ENCODE measurements around the gene PARD6A. TPM values are rescaled to one million over a fixed set of nuclear protein-coding genes. Genes with fewer than 3 reads are reported as not detected.

The PARD6A gene
- 1 to 10 TPM; 1.1 to 2.3 (median 2.1) TPM for total RNA-seq

- Histone ChIP-seq H3K27ac (peak within 1 kb of the TSS; percentile 84 to 97 (median 96)), H3K36me3 (peaks cover 6 to 46% (median 7%) of the 10 kb centered on the region in 3 donors), H3K9me3 (no peaks in the 10 kb centered on the region), H3K27me3 (peaks cover 0 to 1% (median 0%) of the 10 kb centered on the region in 4 donors), H3K4me3 (peak within 1 kb of the TSS; percentile 53 to 82 (median 78)), H3K4me1 (peaks cover 17 to 35% (median 23%) of the 10 kb centered on the region in 3 donors)
- TF ChIP-seq, protein P1, sequence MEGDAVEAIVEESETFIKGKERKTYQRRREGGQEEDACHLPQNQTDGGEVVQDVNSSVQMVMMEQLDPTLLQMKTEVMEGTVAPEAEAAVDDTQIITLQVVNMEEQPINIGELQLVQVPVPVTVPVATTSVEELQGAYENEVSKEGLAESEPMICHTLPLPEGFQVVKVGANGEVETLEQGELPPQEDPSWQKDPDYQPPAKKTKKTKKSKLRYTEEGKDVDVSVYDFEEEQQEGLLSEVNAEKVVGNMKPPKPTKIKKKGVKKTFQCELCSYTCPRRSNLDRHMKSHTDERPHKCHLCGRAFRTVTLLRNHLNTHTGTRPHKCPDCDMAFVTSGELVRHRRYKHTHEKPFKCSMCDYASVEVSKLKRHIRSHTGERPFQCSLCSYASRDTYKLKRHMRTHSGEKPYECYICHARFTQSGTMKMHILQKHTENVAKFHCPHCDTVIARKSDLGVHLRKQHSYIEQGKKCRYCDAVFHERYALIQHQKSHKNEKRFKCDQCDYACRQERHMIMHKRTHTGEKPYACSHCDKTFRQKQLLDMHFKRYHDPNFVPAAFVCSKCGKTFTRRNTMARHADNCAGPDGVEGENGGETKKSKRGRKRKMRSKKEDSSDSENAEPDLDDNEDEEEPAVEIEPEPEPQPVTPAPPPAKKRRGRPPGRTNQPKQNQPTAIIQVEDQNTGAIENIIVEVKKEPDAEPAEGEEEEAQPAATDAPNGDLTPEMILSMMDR (IDR thresholded peaks at IDR 0.05), result peak in 3 of 6 experiments; percentile 10 to 42 (median 25)
- peak in 1 of 4 donors; percentile 0 for TF ChIP-seq POLR2A (IDR thresholded peaks at IDR 0.05)
- intact Hi-C loops (cut with DNase I), result loop anchor here (10.0 kb wide), 1 partner anchor 96 kb away; the partner anchor contains the start of gene CTCF
- no CpG with 5 or more reads among the region's 48 CpGs for WGBS, 2 donors
- peak; percentile 63 for DNase-seq
Observed at GRCh38 chr16:67660564-67661028, at the start of gene PARD6A. TSS of gene PARD6A (plus strand) at chr16:67660960. CDS start at chr16:67661039, 79 bp downstream.

DNA sequence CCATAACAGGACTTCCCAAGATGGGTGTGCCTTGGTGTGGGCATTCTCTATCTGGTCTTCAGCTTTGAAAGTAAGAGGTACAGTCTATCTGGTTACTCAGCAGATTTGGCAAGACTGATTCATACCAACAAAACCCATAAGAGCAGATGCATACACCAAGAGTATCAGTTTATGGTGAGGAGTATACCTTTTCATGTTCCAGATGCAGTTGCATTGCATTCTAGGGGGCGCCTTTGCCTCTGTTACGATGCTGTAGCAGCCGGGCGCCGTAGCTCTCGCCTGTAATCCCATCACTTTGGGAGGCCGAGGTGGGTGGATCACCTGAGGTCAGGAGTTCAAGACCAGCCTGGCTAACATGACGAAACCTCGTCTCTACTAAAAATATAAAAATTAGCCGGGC is 47.0 kb upstream of the PARD6A start:
- Histone ChIP-seq H3K27me3 (no peaks in the 10 kb centered on the region), H3K9me3 (no peaks in the 10 kb centered on the region), H3K4me3 (no peak overlapping the region), H3K27ac (no peak overlapping the region), H3K4me1 (no peaks in the 10 kb centered on the region), H3K36me3 (peaks cover 8 to 84% (median 40%) of the 10 kb centered on the region in 3 donors)
- TF ChIP-seq POLR2A (IDR thresholded peaks at IDR 0.05), result no peak
- TF ChIP-seq, protein P1 (IDR thresholded peaks at IDR 0.05), result no peak
- no peak for DNase-seq
- intact Hi-C loops (cut with DNase I), result no loop called here
- WGBS, 2 donors, result 84 to 97% methylated on average over 4 to 5 of the region's 10 CpGs

DNA sequence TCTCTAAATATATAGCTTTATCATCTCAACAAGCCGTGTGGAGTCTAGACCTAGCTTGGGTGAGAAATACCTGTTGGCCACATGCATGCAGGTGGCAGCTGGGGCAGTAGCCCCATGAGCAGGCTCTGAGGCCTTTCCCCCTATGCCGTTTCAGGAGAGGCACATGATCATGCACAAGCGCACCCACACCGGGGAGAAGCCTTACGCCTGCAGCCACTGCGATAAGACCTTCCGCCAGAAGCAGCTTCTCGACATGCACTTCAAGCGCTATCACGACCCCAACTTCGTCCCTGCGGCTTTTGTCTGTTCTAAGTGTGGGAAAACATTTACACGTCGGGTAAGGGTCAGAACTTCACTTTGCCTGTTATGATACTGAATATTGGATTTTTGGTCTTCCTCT is 32.5 kb upstream of the PARD6A start:
- DNase-seq, result no peak
- WGBS, 2 donors, result 91 to 94% methylated on average over 12 to 14 of the region's 14 CpGs
- Histone ChIP-seq H3K27ac (no peak overlapping the region), H3K9me3 (no peaks in the 10 kb centered on the region), H3K4me1 (peaks cover 0 to 13% (median 0%) of the 10 kb centered on the region in 3 donors), H3K4me3 (no peak overlapping the region), H3K27me3 (no peaks in the 10 kb centered on the region), H3K36me3 (peaks cover 7 to 98% (median 52%) of the 10 kb centered on the region in 3 donors)
- intact Hi-C loops (cut with DNase I), result no loop called here
- TF ChIP-seq, protein P1 (IDR thresholded peaks at IDR 0.05), result no peak
- no peak for TF ChIP-seq POLR2A (IDR thresholded peaks at IDR 0.05)

GRCh38 chr16:67632415-67633172 is 28.2 kb upstream of the PARD6A start:
- Histone ChIP-seq H3K27me3 (no peaks in the 10 kb centered on the region), H3K4me1 (peaks cover 0 to 13% (median 0%) of the 10 kb centered on the region in 3 donors), H3K9me3 (no peaks in the 10 kb centered on the region), H3K27ac (peak overlapping the region in 1 of 4 donors; percentile 36), H3K36me3 (peaks cover 0 to 100% (median 54%) of the 10 kb centered on the region in 3 donors), H3K4me3 (no peak overlapping the region)
- intact Hi-C loops (cut with DNase I), result no loop called here
- TF ChIP-seq, protein P1 (IDR thresholded peaks at IDR 0.05), result no peak
- no peak for TF ChIP-seq POLR2A (IDR thresholded peaks at IDR 0.05)
- DNase-seq, result no peak
- 33 to 42% methylated on average over 7 of the region's 7 CpGs for WGBS, 2 donors

DNA sequence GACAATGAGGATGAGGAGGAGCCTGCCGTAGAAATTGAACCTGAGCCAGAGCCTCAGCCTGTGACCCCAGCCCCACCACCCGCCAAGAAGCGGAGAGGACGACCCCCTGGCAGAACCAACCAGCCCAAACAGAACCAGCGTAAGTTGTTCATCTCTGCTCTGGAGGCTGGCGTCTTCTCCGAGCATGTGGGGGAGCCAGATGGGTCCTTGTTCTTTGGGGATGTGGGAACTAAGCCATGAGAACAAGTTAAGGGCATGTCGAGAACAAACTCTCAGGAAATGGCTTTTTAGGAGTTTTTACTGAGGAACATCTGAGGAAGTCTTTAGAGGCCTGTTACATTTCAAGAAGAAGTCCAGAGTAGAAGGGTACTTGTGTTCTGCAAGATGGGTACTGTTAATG is 24.0 kb upstream of the PARD6A start:
- TF ChIP-seq, protein P1 (IDR thresholded peaks at IDR 0.05), result no peak
- TF ChIP-seq POLR2A (IDR thresholded peaks at IDR 0.05), result no peak
- intact Hi-C loops (cut with DNase I), result no loop called here
- DNase-seq, result no peak
- H3K4me1 ChIP-seq, result peaks cover 0 to 17% (median 1%) of the 10 kb centered on the region in 3 donors
- no peak overlapping the region for H3K27ac ChIP-seq
- no peak overlapping the region for H3K4me3 ChIP-seq
- no peaks in the 10 kb centered on the region for H3K9me3 ChIP-seq
- 92 to 93% methylated on average over 1 to 3 of the region's 8 CpGs for WGBS, 2 donors
- no peaks in the 10 kb centered on the region for H3K27me3 ChIP-seq
- peaks cover 6 to 84% (median 42%) of the 10 kb centered on the region in 3 donors for H3K36me3 ChIP-seq
